Activated CD8-positive, alpha-beta memory T cell treated with anti-CD3 and anti-CD28 coated beads for 48 hours (primary cell): ENCODE measurements around the gene LSM7.

ENCODE experiments used
- DNase-seq, 3 experiments: peaks; one replicate each; pipeline ENCODE4 v3.0.0-alpha.2; 2020; ENCODE audit warnings: low read depth in 2 of 3, low spot score in 2 of 3

The LSM7 gene

GRCh38 chr19:2305452-2306280 lies 22.7 kb downstream of the LSM7 start:
- DNase-seq, result no peak

GRCh38 chr19:2303211-2303798 lies 25.1 kb downstream of the LSM7 start:
- DNase-seq, result no peak

GRCh38 chr19:2302319-2303210 lies 25.8 kb downstream of the LSM7 start:
- DNase-seq, result no peak

DNA sequence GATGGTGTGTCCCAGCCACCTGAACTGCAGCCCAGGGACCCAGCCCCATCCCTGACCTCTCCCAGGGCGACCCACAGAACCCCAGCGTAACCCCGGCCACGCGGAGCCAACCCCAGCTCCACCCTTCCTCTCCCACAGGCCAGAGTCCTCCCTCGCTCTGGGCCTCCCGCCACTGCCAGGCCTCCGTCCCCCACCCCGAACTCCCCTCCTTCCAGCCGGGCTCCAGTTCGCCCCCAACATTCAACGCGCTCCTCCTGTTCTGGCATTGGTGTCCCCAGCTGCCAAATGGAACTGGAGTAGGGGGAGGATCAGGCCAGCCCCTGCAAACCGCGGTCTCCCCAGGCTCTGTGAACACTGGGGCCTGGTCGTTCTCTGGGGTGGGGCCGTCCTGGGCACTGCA lies 27.9 kb downstream of the LSM7 start:
- DNase-seq, result no peak

GRCh38 chr19:2296141-2296540 lies 32.2 kb downstream of the LSM7 start:
- no peak for DNase-seq

GRCh38 chr19:2294687-2295335 lies 33.6 kb downstream of the LSM7 start:
- DNase-seq, result no peak

- DNase-seq, result no peak
Measured at GRCh38 chr19:2291185-2291751, 37.1 kb downstream of the LSM7 start.

DNA sequence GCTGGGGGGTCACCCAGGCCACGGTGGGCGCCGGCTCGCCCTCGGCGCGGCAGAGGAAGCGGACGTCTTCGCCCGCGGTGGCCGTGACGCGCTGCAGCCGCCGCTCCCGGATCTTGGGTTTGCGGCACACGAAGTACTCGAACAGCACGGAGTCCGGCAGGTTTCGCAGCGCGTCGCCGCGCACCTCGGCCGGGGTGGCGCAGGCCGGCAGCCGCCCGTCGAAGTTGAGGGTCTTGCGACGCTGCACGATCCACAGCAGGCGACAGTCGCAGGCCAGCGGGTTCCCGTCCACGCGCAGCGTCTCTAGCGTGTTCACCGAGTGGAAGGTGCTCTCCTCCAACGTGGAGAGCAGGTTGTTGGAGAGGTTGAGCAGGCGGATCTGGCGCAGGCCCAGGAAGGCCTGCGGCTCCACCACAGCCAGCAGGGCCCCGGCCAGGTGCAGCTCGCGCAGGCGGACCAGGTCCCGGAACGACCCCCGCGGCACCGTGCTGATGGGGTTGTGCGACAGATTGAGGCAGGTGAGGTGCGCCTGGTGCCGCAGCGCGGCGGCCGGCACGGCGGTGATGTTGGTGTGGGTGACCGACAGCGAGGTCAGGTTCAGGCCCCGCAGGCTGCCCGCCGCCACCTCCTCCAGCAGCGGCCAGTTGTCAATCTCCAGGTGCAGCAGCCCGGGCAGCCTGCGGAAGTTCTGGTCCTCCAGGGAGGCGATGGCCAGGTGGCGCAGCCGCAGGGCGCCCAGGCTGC lies 37.8 kb downstream of the LSM7 start:
- DNase-seq, result no peak

- DNase-seq, result no peak
Measured at GRCh38 chr19:2289714-2290435, 38.5 kb downstream of the LSM7 start.

DNA sequence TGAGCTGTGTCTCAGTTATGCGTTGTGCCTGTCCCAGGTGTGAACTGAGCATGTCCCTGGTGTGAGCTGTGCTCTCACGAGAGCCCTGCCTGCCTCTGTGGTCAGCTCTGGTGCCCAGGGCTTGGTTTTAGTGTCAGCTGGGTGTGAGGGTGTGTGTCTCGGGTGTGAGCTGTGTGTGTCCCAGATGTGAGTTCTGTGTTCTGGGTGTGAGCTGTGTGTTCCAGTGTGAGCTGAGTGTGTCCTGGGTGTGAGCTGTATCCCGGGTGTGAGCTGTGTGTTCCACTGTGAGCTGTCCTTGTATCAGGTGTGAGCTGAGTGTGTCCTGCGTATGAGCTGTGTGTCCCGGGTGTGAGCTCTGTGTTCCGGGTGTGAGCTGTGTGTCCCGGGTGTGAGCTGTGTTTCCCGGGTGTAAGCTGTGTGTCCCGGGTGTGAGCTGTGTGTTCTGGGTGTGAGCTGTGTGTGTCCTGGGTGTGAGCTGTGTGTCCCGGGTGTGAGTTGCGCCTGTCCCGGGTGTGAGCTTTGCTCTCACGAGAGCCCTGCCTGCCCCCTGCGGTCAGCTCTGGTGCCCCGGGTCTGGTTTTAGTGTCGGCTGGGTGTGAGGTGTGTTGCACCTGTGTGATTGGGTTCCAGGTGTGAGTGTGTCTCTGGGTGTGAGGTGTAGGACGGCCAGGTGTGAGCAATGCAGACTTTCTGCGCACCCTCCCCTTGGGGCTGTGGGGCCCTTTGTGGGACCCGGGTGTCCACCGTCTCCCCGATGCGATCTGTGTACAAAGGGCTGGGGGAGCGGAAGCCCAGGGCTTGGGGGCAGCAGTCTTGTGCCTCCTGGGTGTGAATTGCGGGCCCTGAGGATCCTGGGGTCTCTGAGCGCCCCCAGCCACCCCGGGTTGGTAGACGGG lies 39.3 kb downstream of the LSM7 start:
- no peak for DNase-seq

DNA sequence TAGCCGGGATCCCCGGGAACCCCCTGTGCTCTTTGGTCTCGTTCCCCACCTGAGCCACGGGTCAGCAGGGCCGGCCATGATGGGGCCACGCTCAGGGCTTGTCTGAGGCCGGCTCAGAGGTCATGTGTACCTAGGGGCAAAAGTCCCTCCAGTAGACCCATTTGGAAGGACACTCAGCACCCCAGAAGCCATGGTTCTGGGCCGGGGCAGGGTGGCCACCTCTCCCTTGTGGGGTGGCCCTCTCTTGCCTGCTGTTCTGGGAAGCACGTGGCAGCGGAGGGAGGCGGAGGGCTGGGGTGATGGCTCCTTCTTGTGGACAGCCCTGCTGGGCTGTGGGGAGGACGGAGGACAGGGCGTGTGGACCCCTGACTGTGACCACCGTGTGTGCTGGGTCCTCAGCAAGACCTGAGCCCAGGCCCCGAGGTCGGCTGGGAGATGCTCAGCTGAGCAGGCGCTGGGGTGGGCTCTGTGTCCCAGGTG lies 40.0 kb downstream of the LSM7 start:
- no peak for DNase-seq

- no peak for DNase-seq
Measured at GRCh38 chr19:2287585-2288337, 40.6 kb downstream of the LSM7 start.

DNA sequence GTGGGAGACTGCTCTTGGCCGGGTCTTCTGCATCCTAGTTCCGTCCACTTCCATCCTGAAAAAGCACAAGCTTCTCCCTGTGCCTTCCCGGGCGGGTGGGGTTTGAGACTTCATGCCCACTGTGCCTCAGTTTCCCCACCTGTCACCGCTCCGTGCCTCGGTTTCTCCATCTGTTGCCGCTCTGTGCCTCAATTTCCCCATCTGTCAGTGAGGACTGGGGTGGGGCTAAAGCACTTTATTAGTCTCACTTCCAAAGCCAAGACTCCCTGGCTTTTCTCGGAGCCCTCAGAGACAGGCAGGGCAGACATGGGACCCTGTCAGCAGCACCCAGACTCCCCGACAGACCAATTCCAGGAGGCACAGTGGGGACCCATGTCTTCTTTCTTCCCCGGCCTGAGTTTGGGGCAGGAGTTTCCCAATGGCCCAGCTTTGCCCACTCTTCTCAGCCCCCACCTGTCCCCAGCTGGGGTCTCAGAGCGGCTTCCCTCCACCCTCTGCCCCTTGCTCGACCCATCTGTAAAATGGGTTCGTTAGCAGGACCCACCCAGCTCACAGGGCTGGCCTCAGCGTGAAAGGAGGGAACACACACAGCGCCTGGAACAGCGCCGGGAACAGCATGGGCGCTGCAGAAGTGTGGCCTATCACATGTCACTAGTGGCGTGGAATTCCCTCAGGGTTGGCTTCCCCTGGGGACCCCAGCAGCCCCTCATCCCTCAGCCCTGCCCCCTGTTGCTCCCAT lies 41.8 kb downstream of the LSM7 start:
- DNase-seq, result no peak

- DNase-seq, result no peak
Measured at GRCh38 chr19:2283835-2284507, 44.4 kb downstream of the LSM7 start.

DNA sequence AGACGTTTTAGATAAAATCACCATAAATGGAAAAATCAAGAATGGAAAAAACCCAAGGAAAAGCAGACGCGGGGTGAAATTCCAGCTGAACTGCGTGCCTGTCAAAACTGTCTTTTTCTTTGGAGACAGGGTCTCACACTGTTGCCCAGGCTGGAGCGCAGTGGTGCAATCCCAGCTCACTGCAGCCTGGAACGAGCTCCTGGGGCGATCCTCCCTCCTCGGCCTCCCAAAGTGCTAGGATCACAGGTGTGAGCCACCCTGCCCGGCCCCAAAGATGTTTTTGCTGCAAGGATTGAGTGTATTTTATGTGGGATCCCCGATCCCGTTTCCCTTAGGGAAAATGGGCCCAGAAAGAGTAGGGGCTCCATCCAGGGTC lies 45.5 kb downstream of the LSM7 start:
- no peak for DNase-seq

GRCh38 chr19:2282062-2282861 lies 46.1 kb downstream of the LSM7 start, which contains the start of gene PEAK3:
PEAK3 (minus strand) TSS chr19:2282175; CDS start chr19:2280931, 1,244 bp downstream.
- no peak for DNase-seq
